Heart left ventricle (tissue), 16 donors: ENCODE results near the gene METTL4. TPM values are rescaled to one million over a fixed set of nuclear protein-coding genes. Genes with fewer than 3 reads are reported as not detected.
"Not testable (repeated sequence)": the region's sequence is repeated elsewhere in the genome, so short reads cannot be mapped to it uniquely, and the experiment has no call there.

ENCODE experiments used
- ATAC-seq, 4 donors: fragments of 200-7000 bp; cut with Tn5 transposase; one replicate each; pipeline ENCODE4 v1.9.1; 2020 to 2022; ENCODE audit warnings: moderate library complexity in 4 of 4, mild to moderate bottlenecking in 3 of 4, moderate number of reproducible peaks in 1 of 4
- DNase-seq, 5 donors: peaks; one replicate each; pipeline ENCODE4 v3.0.0-alpha.2; 2020
- H3K27ac ChIP-seq, 12 donors: fragments of 200-600 bp; sonication (generic) in 4 of 12; one replicate each; pipeline versions ENCODE4 v1.5.0 to v1.8.0; 2016 to 2022; ENCODE audit warnings: mild to moderate bottlenecking in 2 of 12
- H3K27me3 ChIP-seq, 9 donors: fragments of 200-600 bp; sonication (generic) in 2 of 9; one replicate each; pipeline versions ENCODE4 v1.5.1 to v1.8.0; 2016 to 2022; ENCODE audit warnings: mild to moderate bottlenecking in 3 of 9
- H3K36me3 ChIP-seq, 9 donors: fragments of 200-600 bp; sonication (generic) in 2 of 9; one replicate each; pipeline versions ENCODE4 v1.5.0 to v1.8.0; 2018 to 2022; ENCODE audit warnings: mild to moderate bottlenecking in 2 of 9
- H3K4me1 ChIP-seq, 12 donors: fragments of 200-600 bp; sonication (generic) in 4 of 12; one replicate each; pipeline versions ENCODE4 v1.5.0 to v1.8.0; 2016 to 2022; ENCODE audit warnings: mild to moderate bottlenecking in 3 of 12
- H3K4me3 ChIP-seq, 12 donors: fragments of 200-600 bp; sonication (generic) in 4 of 12; one replicate each; pipeline versions ENCODE4 v1.5.0 to v1.8.0; 2017 to 2022; ENCODE audit warnings: mild to moderate bottlenecking in 9 of 12, moderate library complexity in 4 of 12
- H3K9me3 ChIP-seq, 12 donors: fragments of 200-600 bp; sonication (generic) in 4 of 12; one replicate each; pipeline versions ENCODE4 v1.5.0 to v1.8.0; 2016 to 2022; ENCODE audit warnings: mild to moderate bottlenecking in 1 of 12
- POLR2A ChIP-seq, 2 donors: fragments of 450-650 bp; IDR thresholded peaks; one replicate each; pipeline ENCODE4 v1.6.1; 2017; ENCODE audit warnings: antibody characterized with exemption in 2 of 2, mild to moderate bottlenecking in 2 of 2, moderate library complexity in 2 of 2
- WGBS, 4 donors: extraction: QIAGEN DNeasy Blood & Tissue Kit in 2 of 4; methylation state at CpG; one replicate each; pipeline versions ENCODE4 v1.1.5 to v1.1.7; 2013 to 2018; 5-methylcytosine and 5-hydroxymethylcytosine counted together
- intact Hi-C, 10 donors: fragments of 100-400 bp; cut with DNase I; formaldehyde crosslinking; loops; one replicate each; pipeline versions ENCODE4 v1.11.1 to v1.14.2; 2022
- polyA plus RNA-seq, 2 donors: library from polyadenylated mRNA; stranded (reverse); fragments of 200-250 nt; gene quantifications; one replicate each; pipeline ENCODE4 v1.2.3, GENCODE V29; 2013
- total RNA-seq, 9 donors: library from RNA; depleted of rRNA in 2 of 9; stranded (reverse); fragments of >200 nt in 2 of 9; fragmentation: NEBNext Ultra II Directional in 3 of 9; extraction: Animal tissue kit (Norgen Biotek cat#: 25700) in 3 of 9; gene quantifications; one replicate each; pipeline versions ENCODE4 v1.1.0 to v1.2.4, GENCODE V29; 2016 to 2023
- TF ChIP-seq, protein P1 (sequence below), 12 donors: fragments of 200-600 bp; sonication (generic) in 4 of 12; IDR thresholded peaks; one replicate each; pipeline versions ENCODE4 v1.5.0 to v1.8.0; 2018 to 2022; ENCODE audit warnings: antibody characterized with exemption in 12 of 12, mild to moderate bottlenecking in 5 of 12
- donor health status: ischemic (EF 13 %, LVEDD 7.1; RV severe dilation, severe dysfunction).
- donor health status: healthy with polysubstance abuse.
- donor health status: DM: no; HTN: yes; CAD: no.
- donor health status: DM: no; HTN: no; CAD: no.
- donor health status: ischemic (EF 25% LVEDD 6.9; RV normal size, moderate dysfunction).
- donor health status: ischemic (EF 25% LVEDD 5.7; RV mildly dilated, moderate dysfunction).
- donor health status: healthy.
- donor health status: DM: yes; HTN: yes; CAD: no.
- donor health status: ischemic (EF 35%, LVEDD 5.7; RV mildly dilated, moderate dysfunction).
- donor health status: nonischemic (EF 11% LVEDD 7.7; RV severe dilation, severe dysfunction).
- donor health status: DM: yes; HTN: yes; CAD: no.
- donor health status: PGD.
- donor health status: ischemic (EF 29% LVEDD 5.4; RV normal size, mild dysfunction).
- donor health status: nonischemic (EF 23%, LVEDD 6.1; RV moderate dilation, normal function).

METTL4 gene
- total and polyA plus RNA-seq, 11 donors: 3.1 to 10.3 (median 5.8) TPM

DNA sequence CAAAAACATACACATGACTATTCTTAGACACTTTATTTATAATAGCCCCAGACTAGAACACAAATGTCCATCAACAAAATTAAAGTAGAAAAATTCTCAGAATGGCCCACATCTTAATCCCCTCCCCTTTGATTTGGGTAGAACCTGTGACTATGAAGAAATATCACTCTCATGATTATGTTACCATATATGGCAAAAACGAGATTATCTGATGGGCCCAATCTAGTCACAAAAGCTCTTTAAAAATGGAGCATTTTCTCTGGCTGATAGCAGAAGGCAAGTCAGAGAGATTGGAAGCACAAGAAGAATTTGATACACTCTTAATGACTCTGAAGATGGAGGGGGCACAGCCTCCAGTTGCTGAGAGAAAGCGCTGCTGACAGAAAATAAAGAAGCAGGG, 39.6 kb downstream of the METTL4 start:
- intact Hi-C loops: loop anchor here in 1 of 10 donors (10.0 kb wide), 1 partner anchor 197 kb away; no protein-coding TSS in a partner anchor
- WGBS, 4 donors: 81 to 93% (median 88%) methylated on average over 2 of the region's 2 CpGs
- DNase-seq: no peak

DNA sequence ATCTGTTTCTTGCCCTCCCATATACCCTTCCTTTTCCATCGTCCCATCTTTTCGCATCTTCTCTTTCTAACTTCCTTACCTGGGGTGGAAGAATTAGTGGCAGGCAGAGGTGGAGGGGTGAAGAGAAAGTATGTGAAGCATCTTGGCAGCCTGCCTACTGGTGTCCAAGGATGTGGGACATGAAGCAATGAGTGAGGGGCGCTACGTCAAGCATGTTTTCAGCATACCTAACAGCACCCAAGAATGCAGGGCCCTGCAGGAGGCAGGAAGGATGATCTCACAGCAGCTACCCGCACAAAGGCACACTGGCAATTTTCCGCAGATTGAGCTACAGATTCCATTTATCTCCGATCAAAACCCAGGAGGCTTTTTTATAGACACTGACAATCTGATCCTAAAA, 42.2 kb downstream of the METTL4 start:
- H3K27ac ChIP-seq: no peak overlapping the region
- intact Hi-C loops: no loop called here
- H3K9me3 ChIP-seq: peaks cover 0 to 10% (median 0%) of the 10 kb centered on the region in 12 donors
- H3K27me3 ChIP-seq: no peaks in the 10 kb centered on the region
- peaks cover 0 to 2% (median 0%) of the 10 kb centered on the region in 9 donors for H3K36me3 ChIP-seq
- 85 to 93% (median 88%) methylated on average over 7 of the region's 7 CpGs for WGBS, 4 donors
- H3K4me1 ChIP-seq: no peaks in the 10 kb centered on the region
- H3K4me3 ChIP-seq: no peak overlapping the region
- ATAC-seq: no peak
- TF ChIP-seq, protein P1, sequence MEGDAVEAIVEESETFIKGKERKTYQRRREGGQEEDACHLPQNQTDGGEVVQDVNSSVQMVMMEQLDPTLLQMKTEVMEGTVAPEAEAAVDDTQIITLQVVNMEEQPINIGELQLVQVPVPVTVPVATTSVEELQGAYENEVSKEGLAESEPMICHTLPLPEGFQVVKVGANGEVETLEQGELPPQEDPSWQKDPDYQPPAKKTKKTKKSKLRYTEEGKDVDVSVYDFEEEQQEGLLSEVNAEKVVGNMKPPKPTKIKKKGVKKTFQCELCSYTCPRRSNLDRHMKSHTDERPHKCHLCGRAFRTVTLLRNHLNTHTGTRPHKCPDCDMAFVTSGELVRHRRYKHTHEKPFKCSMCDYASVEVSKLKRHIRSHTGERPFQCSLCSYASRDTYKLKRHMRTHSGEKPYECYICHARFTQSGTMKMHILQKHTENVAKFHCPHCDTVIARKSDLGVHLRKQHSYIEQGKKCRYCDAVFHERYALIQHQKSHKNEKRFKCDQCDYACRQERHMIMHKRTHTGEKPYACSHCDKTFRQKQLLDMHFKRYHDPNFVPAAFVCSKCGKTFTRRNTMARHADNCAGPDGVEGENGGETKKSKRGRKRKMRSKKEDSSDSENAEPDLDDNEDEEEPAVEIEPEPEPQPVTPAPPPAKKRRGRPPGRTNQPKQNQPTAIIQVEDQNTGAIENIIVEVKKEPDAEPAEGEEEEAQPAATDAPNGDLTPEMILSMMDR (IDR thresholded peaks at IDR 0.05): no peak
- TF ChIP-seq POLR2A (IDR thresholded peaks at IDR 0.05): no peak
- no peak for DNase-seq

More for the DNA sequence above, 39.6 kb downstream of the METTL4 start:
- H3K4me1 ChIP-seq: no peaks in the 10 kb centered on the region
- no peak overlapping the region for H3K27ac ChIP-seq
- H3K36me3 ChIP-seq: peaks cover 0 to 15% (median 0%) of the 10 kb centered on the region in 9 donors
- H3K4me3 ChIP-seq: no peak overlapping the region
- no peak for ATAC-seq
- TF ChIP-seq, protein P1 (IDR thresholded peaks at IDR 0.05): no peak
- TF ChIP-seq POLR2A (IDR thresholded peaks at IDR 0.05): no peak
- peaks cover 0 to 10% (median 0%) of the 10 kb centered on the region in 12 donors for H3K9me3 ChIP-seq
- no peaks in the 10 kb centered on the region for H3K27me3 ChIP-seq

DNA sequence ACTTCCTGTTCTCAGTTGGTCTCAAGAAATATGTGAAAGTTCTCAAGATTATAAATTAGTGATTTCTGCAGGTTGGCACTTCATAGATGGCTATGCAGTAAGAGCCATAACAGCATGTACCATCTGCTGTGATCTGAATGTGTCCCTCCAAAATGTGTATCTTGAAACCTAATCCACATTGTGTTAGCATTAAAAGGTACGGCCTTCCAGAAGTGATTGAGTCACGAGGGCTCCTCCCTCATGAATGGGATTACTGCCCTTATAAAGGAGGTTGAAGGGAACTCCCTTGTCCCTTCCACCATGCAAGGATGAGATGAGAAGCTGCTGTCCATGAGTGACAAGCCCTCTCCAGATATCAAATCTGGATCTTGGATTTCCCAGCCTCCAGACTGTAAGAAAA, 45.0 kb downstream of the METTL4 start:
- 65 to 89% (median 83%) methylated on average over 2 of the region's 2 CpGs for WGBS, 4 donors
- Histone ChIP-seq H3K4me3 (no peak overlapping the region), H3K9me3 (no peaks in the 10 kb centered on the region), H3K27me3 (no peaks in the 10 kb centered on the region), H3K4me1 (no peaks in the 10 kb centered on the region), H3K27ac (no peak overlapping the region), H3K36me3 (no peaks in the 10 kb centered on the region)
- ATAC-seq (no peak), DNase-seq (no peak)
- TF ChIP-seq, protein P1 (IDR thresholded peaks at IDR 0.05): no peak
- TF ChIP-seq POLR2A (IDR thresholded peaks at IDR 0.05): no peak
- intact Hi-C loops: no loop called here

DNA sequence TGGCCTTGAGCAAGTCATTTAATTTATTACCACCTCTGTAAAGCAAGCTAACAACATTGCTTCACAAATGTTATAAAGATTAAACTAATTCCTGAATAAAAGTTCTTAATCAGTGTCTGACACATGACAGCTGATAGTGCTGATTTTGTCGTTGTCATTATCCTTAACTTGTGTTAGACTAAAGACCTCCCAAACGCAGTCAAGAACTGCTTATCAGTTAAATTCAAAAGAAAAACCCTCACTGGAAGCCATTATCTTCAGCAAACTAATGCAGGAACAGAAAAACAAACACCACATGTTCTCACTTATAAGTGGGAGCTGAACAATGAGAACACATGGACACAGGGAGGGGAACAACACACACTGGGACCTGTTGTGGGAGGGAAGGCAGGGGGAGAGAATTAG, 46.5 kb downstream of the METTL4 start:
- H3K27ac ChIP-seq, ATAC-seq, H3K27me3 ChIP-seq, H3K36me3 ChIP-seq, DNase-seq, intact Hi-C loops, H3K4me3 ChIP-seq, H3K4me1 ChIP-seq, H3K9me3 ChIP-seq: not testable (repeated sequence)
- WGBS, 4 donors: 5 to 16% (median 13%) methylated on average over 2 of the region's 2 CpGs

DNA sequence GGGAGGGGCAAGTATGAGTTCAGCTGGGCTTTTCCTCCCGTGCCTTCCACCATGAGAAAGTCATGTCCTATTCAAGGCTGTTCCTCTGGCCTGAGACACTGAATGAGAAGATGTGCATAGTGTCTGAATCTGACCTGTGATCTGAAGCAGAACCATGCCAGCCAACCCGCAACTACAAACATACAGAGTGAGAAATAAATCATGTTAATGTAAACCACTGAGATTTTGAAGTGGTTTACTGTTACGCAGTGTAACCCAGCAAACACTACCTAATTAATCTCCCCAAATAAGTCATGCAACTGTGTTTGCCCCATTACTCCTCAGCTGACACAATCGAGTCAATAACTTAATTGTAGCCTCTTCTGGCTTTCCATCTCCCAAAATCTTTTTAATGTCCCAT, 49.2 kb downstream of the METTL4 start:
- no peaks in the 10 kb centered on the region for H3K36me3 ChIP-seq
- no peak for TF ChIP-seq POLR2A (IDR thresholded peaks at IDR 0.05)
- TF ChIP-seq, protein P1 (IDR thresholded peaks at IDR 0.05): no peak
- intact Hi-C loops: no loop called here
- no peak overlapping the region for H3K4me3 ChIP-seq
- H3K4me1 ChIP-seq: no peaks in the 10 kb centered on the region
- no peak for DNase-seq
- no peak overlapping the region for H3K27ac ChIP-seq
- 89 to 95% (median 92%) methylated on average over 4 of the region's 4 CpGs for WGBS, 4 donors
- H3K27me3 ChIP-seq: no peaks in the 10 kb centered on the region
- no peaks in the 10 kb centered on the region for H3K9me3 ChIP-seq
- no peak for ATAC-seq
